Activated CD8-positive, alpha-beta memory T cell treated with anti-CD3 and anti-CD28 coated beads for 36 hours (primary cell): ENCODE measurements around the gene ZBTB39. TPM values are rescaled to one million over a fixed set of nuclear protein-coding genes. Genes with fewer than 3 reads are reported as not detected.
"Not testable (repeated sequence)": the region's sequence is repeated elsewhere in the genome, so short reads cannot be mapped to it uniquely, and the experiment has no call there.

Experiments
- CTCF ChIA-PET: fragments of 350-600 bp; sonication (Branson Sonifier 250); formaldehyde crosslinking; loops from one replicate; lab custom pipeline; 2021; ENCODE audit warnings: antibody characterized with exemption; lab: Charles Lee
- POLR2A ChIA-PET: fragments of 350-600 bp; sonication (Branson Sonifier 250); formaldehyde crosslinking; loops from one replicate; lab custom pipeline; 2021; ENCODE audit warnings: antibody characterized with exemption; lab: Charles Lee
- total RNA-seq, 2 experiments: library from RNA; stranded (reverse); gene quantifications; one replicate each; pipeline ENCODE4 v1.2.3, GENCODE V29; 2021

The ZBTB39 gene, protein sequence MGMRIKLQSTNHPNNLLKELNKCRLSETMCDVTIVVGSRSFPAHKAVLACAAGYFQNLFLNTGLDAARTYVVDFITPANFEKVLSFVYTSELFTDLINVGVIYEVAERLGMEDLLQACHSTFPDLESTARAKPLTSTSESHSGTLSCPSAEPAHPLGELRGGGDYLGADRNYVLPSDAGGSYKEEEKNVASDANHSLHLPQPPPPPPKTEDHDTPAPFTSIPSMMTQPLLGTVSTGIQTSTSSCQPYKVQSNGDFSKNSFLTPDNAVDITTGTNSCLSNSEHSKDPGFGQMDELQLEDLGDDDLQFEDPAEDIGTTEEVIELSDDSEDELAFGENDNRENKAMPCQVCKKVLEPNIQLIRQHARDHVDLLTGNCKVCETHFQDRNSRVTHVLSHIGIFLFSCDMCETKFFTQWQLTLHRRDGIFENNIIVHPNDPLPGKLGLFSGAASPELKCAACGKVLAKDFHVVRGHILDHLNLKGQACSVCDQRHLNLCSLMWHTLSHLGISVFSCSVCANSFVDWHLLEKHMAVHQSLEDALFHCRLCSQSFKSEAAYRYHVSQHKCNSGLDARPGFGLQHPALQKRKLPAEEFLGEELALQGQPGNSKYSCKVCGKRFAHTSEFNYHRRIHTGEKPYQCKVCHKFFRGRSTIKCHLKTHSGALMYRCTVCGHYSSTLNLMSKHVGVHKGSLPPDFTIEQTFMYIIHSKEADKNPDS
- total RNA-seq = 1 to 10 TPM; 8.2 to 8.7 TPM

DNA sequence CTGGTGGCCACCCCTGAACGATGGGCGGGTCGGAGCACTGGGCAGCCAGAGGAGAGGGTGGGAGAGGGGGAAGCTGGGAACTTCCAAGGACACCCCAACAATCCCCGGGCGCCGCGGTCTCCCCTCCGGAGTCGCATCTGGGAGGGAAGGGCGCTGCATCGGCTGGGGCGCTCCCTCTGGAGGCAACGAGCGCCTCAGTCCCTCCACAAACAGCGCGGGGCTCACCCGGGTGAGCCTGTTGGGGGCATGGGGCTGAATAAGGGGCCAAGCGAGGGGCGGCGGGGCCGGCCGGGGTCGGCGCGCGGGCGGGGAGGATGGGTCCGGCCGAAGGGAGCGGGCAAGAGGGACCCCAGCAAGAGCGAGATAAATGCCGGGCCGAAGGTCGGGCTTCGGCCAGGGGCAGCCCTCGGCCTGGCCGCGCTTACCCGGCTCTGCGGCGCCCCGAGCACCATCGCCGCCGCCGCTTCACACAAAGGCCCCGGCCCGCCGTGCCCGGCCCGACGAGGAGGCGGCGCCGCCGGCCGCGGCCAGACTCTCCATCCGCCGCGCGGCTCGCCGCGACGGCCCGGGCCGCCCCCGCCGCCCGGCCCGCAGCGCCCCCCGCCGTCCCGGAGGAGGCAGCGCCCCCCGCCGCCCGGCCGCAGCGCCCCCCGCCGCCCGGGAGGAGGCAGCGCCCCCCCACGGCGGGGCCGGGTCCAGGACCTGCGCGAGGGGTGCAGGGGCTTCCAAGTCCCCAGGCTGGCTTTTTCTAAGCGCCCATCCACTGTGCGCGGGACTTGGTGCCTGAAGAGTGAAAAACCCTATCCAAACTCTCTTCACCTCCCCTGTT, at the start of gene ZBTB39:
ZBTB39 (minus strand) TSS at position 567 of the 829 bp plus-strand sequence. CDS start 1,629 bp downstream, outside the sequence.
- POLR2A ChIA-PET = no interaction called here
- CTCF ChIA-PET = interaction anchor here (0.8 to 3.6 kb wide), 11 partner anchors 15 to 257 kb away, joined by 3 to 27 read pairs (median 4); partner anchors contain the start of gene STAT6

GRCh38 chr12:57055824-57056223, 49.5 kb upstream of the ZBTB39 start:
- ChIA-PET POLR2A (no interaction called here), CTCF (no interaction called here)

- CTCF ChIA-PET, POLR2A ChIA-PET: not testable (repeated sequence)
Observed at GRCh38 chr12:57053901-57054300, 47.6 kb upstream of the ZBTB39 start.

DNA sequence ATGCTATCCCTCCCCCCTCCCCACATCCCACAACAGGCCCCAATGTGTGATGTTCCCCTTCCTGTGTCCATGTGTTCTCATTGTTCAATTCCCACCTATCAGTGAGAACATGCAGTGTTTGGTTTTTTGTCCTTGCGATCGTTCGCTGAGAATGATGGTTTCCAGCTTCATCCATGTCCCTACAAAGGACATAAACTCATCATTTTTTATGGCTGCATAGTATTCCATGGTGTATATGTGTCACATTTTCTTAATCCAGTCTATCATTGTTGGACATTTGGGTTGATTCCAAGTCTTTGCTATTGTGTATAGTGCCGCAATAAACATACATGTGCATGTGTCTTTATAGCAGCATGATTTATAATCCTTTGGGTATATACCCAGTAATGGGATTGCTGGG, 46.8 kb upstream of the ZBTB39 start:
- POLR2A ChIA-PET = not testable (repeated sequence)

DNA sequence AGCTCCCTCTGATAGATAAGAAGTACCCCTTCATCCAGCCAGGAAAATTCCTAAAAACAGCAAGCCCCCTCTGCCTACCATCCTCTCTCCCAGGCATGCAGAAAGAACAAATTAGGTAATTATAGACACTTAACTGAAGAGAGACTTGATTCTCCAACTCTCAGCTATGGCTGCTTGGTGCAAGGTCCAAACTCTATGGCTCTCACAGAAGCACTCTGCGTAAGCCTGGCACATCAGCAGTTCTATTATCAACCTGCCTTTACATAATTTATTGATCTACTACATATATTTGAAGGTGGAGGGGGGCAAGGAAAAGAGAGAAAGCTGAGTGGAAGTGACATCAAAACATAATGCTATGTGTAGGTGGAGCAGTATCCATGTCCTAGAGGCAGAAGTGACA, 44.7 kb upstream of the ZBTB39 start:
- CTCF ChIA-PET = interaction anchor here (1.0 to 1.8 kb wide), 3 partner anchors 11 to 73 kb away, joined by 3 to 5 read pairs (median 5); no protein-coding TSS in a partner anchor

More for the DNA sequence above, 46.8 kb upstream of the ZBTB39 start:
- CTCF ChIA-PET = not testable (repeated sequence)

DNA sequence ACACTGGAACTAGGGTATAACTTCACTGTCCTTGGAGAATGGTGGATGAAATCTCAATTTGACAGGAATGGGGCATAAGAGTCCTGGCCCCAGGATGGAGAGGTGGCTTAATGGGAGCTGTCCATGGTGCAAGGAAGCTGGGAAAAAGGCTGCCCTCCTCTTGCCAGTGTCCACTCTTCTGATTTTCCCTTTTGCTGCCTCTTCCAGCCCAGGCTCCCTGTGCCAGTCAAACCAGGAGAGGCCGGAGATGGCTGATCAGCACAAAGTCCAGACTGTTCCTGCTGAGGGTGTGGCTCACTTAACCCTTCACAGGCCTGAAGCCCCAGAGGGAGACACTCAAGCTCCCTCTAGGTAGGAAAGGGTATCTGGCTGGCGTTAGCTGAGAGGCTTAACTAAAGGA, 43.5 kb upstream of the ZBTB39 start, which contains the start of gene MYO1A:
MYO1A (minus strand) TSS at position 240 of the 400 bp plus-strand sequence. CDS start 1,806 bp downstream, outside the sequence.
- POLR2A ChIA-PET = interaction anchor here (0.6 kb wide), 1 partner anchor 179 kb away, joined by 6 read pairs; no protein-coding TSS in a partner anchor
- CTCF ChIA-PET = interaction anchor here (1.2 kb wide), 1 partner anchor 13 kb away, joined by 4 read pairs; no protein-coding TSS in a partner anchor

More for the DNA sequence above, 44.7 kb upstream of the ZBTB39 start:
- POLR2A ChIA-PET = no interaction called here

- POLR2A ChIA-PET = interaction anchor here (1.6 kb wide), 1 partner anchor 50 kb away, joined by 7 read pairs; no protein-coding TSS in a partner anchor
- CTCF ChIA-PET = interaction anchor here (1.2 to 2.1 kb wide), 3 partner anchors 10 to 14 kb away, joined by 4 to 6 read pairs (median 4); no protein-coding TSS in a partner anchor
Observed at GRCh38 chr12:57049119-57049446, 42.7 kb upstream of the ZBTB39 start.

GRCh38 chr12:57048423-57049118, 42.2 kb upstream of the ZBTB39 start:
- CTCF ChIA-PET = interaction anchor here (0.8 to 2.1 kb wide), 4 partner anchors 10 to 14 kb away, joined by 3 to 6 read pairs (median 4); no protein-coding TSS in a partner anchor
- POLR2A ChIA-PET = interaction anchor here (1.4 to 1.6 kb wide), 2 partner anchors 49 to 64 kb away, joined by 4 to 7 read pairs; no protein-coding TSS in a partner anchor

- ChIA-PET POLR2A (interaction anchor here (1.4 to 1.6 kb wide), 2 partner anchors 49 to 64 kb away, joined by 4 to 7 read pairs; no protein-coding TSS in a partner anchor), CTCF (interaction anchor here (0.8 to 2.1 kb wide), 4 partner anchors 9 to 15 kb away, joined by 3 to 6 read pairs (median 4); no protein-coding TSS in a partner anchor)
Observed at GRCh38 chr12:57047981-57048380, 41.6 kb upstream of the ZBTB39 start.

- ChIA-PET POLR2A (interaction anchor here (1.4 kb wide), 1 partner anchor 65 kb away, joined by 4 read pairs; no protein-coding TSS in a partner anchor), CTCF (interaction anchor here (1.2 to 2.1 kb wide), 4 partner anchors 8 to 23 kb away, joined by 3 to 6 read pairs (median 4); no protein-coding TSS in a partner anchor)
Observed at GRCh38 chr12:57046947-57047890, 40.9 kb upstream of the ZBTB39 start.

GRCh38 chr12:57046086-57046791, 39.9 kb upstream of the ZBTB39 start:
- POLR2A ChIA-PET = interaction anchor here (0.6 kb wide), 1 partner anchor 196 kb away, joined by 3 read pairs; no protein-coding TSS in a partner anchor
- CTCF ChIA-PET = interaction anchor here (0.5 to 1.7 kb wide), 3 partner anchors 24 to 87 kb away, joined by 3 to 5 read pairs (median 3); no protein-coding TSS in a partner anchor

- CTCF ChIA-PET = interaction anchor here (1.3 kb wide), 1 partner anchor 67 kb away, joined by 5 read pairs; no protein-coding TSS in a partner anchor
- POLR2A ChIA-PET = no interaction called here
Observed at GRCh38 chr12:57044889-57045288, 38.5 kb upstream of the ZBTB39 start.

DNA sequence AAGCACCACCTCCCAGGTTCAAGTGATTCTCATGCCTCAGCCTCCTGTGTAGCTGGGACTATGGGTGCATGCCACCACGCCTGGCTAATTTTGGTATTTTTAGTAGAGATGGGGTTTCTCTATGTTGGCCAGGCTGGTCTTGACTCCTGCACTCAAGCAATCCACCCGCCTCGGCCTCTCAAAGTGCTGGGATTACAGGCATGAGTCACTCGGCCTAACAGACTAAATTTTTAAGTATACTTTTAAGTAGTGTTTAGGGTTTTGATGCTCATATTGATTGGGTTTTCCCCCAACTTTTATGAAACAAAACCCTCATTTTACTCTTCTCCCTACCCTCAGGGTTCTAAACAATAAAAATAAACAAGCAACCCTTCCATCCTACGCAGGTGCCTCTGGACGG, 38.1 kb upstream of the ZBTB39 start:
- ChIA-PET CTCF (no interaction called here), POLR2A (no interaction called here)

DNA sequence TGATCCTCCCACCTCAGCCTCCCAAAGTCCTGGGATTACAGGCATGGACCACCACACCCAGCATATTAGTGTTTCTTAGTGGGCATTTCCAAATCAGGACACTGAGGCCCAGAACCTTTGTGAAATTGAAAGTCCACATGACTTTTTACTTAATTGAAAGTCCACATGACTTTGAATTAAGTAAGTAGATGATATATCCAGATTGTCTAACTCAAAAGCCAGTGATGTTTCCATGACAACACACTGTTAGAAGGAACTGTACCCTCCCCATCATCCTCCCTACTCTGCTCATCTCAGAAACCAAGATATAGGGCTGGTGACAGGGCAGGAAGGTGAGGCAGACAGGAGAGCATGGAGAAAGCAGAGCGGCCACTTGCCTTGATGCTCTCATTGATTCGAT, 36.3 kb upstream of the ZBTB39 start:
- CTCF ChIA-PET = interaction anchor here (1.3 to 1.4 kb wide), 2 partner anchors 15 to 70 kb away, joined by 3 to 5 read pairs; no protein-coding TSS in a partner anchor
- POLR2A ChIA-PET = no interaction called here

DNA sequence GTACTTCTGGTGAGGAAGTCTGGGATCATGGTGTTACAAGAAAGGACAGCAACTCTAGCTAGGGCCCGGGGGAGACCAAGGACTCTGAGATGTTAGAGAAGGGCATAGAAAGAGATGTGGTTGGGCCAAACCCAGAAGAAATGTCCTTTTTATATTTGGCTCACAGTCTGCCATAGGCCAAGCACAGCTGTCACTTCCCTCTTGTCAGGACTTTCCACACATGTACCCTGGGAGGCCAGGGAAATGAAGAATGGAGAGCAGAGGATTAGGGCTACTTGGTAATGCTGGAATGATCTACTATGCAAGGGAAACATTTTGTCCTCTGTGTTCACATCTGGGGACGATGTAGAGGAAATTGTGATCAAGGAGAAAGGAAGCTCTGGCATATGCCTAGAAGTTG, 34.4 kb upstream of the ZBTB39 start:
- CTCF ChIA-PET = interaction anchor here (1.1 to 1.4 kb wide), 2 partner anchors 25 to 87 kb away, joined by 3 read pairs; partner anchors contain the start of gene LRP1
- POLR2A ChIA-PET = no interaction called here

GRCh38 chr12:57040211-57040610, 33.9 kb upstream of the ZBTB39 start:
- ChIA-PET POLR2A (no interaction called here), CTCF (interaction anchor here (0.5 to 1.4 kb wide), 3 partner anchors 12 to 88 kb away, joined by 3 to 4 read pairs (median 3); partner anchors contain the start of gene LRP1)
